HEK293 (cell line): ENCODE measurements around the gene CHID1.
A peak's percentile ranks its signal among the peaks of the same experiment; 100 is the strongest.

Source experiments
- CTCF ChIA-PET: fragments of 350-600 bp; formaldehyde crosslinking; extraction: SDS; loops from one replicate; lab custom pipeline; 2021; ENCODE audit warnings: antibody characterized with exemption; lab: Yijun Ruan, JAX
- POLR2A ChIA-PET: fragments of 300-600 bp; formaldehyde crosslinking; extraction: SDS; loops from one replicate; lab custom pipeline; 2020; ENCODE audit warnings: antibody characterized with exemption, inconsistent platforms; lab: Yijun Ruan, JAX
- H3K27ac ChIP-seq: fragments of 200-500 bp; sonication (Bioruptor generic); 2 replicates; pipeline ENCODE4 v1.5.1; 2014; ENCODE audit warnings: low read depth, low read length, control low read depth, inconsistent platforms; ENCODE audit errors: extremely low read depth
- H3K36me3 ChIP-seq, 2 experiments: fragments of 200-500 bp in 1 of 2; sonication (Bioruptor generic) in 1 of 2; 1 replicate in 1 of 2; 2 replicates in 1 of 2; pipeline ENCODE4 v1.5.1; 2014 to 2017; ENCODE audit warnings: inconsistent platforms in 2 of 2, low read length in 2 of 2; ENCODE audit not compliant: control insufficient read depth in 2 of 2, insufficient read depth in 1 of 2
- H3K4me1 ChIP-seq: fragments of 200-500 bp; sonication (Bioruptor generic); 2 replicates; pipeline ENCODE4 v1.5.1; 2014; ENCODE audit warnings: mild to moderate bottlenecking, low read length, inconsistent platforms; ENCODE audit not compliant: control insufficient read depth, insufficient read depth
- H3K4me3 ChIP-seq: 2 replicates; pipeline ENCODE4 v1.5.1; 2011; ENCODE audit warnings: low read depth, mild to moderate bottlenecking, control low read depth, low read length, moderate library complexity
- H3K9me3 ChIP-seq: fragments of 200-500 bp; sonication (Bioruptor generic); 2 replicates; pipeline ENCODE4 v1.5.1; 2014; ENCODE audit warnings: low read depth, low read length, inconsistent platforms; ENCODE audit not compliant: control insufficient read depth, insufficient read depth
- GFI1B ChIP-seq: fragments of 450-650 bp; formaldehyde crosslinking; IDR thresholded peaks from 2 replicates; pipeline ENCODE4 v1.5.1; 2016; ENCODE audit warnings: missing biosample characterization, missing genetic modification characterization
- GLIS1 ChIP-seq: fragments of 450-650 bp; formaldehyde crosslinking; IDR thresholded peaks from 2 replicates; pipeline ENCODE4 v1.5.1; 2016; ENCODE audit warnings: missing biosample characterization, missing genetic modification characterization
- ZIC2 ChIP-seq: fragments of 450-650 bp; formaldehyde crosslinking; IDR thresholded peaks from 2 replicates; pipeline ENCODE4 v1.5.1; 2016; ENCODE audit warnings: missing biosample characterization, missing genetic modification characterization
- ZNF341 ChIP-seq: fragments of 450-650 bp; formaldehyde crosslinking; IDR thresholded peaks from 2 replicates; pipeline ENCODE4; 2016; ENCODE audit warnings: low read depth, missing biosample characterization, missing genetic modification characterization
- ZNF600 ChIP-seq: fragments of 450-650 bp; formaldehyde crosslinking; IDR thresholded peaks from 2 replicates; pipeline ENCODE4 v1.5.1; 2016; ENCODE audit warnings: missing biosample characterization, missing genetic modification characterization
- ZNF654 ChIP-seq: fragments of 450-650 bp; formaldehyde crosslinking; IDR thresholded peaks from 2 replicates; pipeline ENCODE4 v1.5.1; 2016; ENCODE audit warnings: low read depth, missing biosample characterization, missing genetic modification characterization
- ZNF76 ChIP-seq: fragments of 450-650 bp; formaldehyde crosslinking; IDR thresholded peaks from 2 replicates; pipeline ENCODE4; 2016; ENCODE audit warnings: low read depth, missing biosample characterization, missing genetic modification characterization, borderline replicate concordance
- TF ChIP-seq, protein P1 (sequence below): fragments of 450-650 bp; formaldehyde crosslinking; IDR thresholded peaks from 2 replicates; pipeline ENCODE4 v1.5.1; 2016; ENCODE audit warnings: missing biosample characterization, missing genetic modification characterization
- TF ChIP-seq, protein P2 (sequence below): fragments of 450-650 bp; formaldehyde crosslinking; IDR thresholded peaks from 2 replicates; pipeline ENCODE4 v1.5.1; 2016; ENCODE audit warnings: missing biosample characterization, missing genetic modification characterization
- TF ChIP-seq, protein P3 (sequence below): fragments of 450-650 bp; formaldehyde crosslinking; IDR thresholded peaks from 2 replicates; pipeline ENCODE4 v1.5.1; 2017; ENCODE audit warnings: missing biosample characterization, mild to moderate bottlenecking, missing genetic modification characterization, moderate library complexity
- TF ChIP-seq, protein P4 (sequence below): fragments of 450-650 bp; formaldehyde crosslinking; conservative IDR thresholded peaks from 2 replicates; pipeline ENCODE4 v1.5.1; 2016; ENCODE audit warnings: low read depth, missing biosample characterization, missing genetic modification characterization

CHID1 gene

DNA sequence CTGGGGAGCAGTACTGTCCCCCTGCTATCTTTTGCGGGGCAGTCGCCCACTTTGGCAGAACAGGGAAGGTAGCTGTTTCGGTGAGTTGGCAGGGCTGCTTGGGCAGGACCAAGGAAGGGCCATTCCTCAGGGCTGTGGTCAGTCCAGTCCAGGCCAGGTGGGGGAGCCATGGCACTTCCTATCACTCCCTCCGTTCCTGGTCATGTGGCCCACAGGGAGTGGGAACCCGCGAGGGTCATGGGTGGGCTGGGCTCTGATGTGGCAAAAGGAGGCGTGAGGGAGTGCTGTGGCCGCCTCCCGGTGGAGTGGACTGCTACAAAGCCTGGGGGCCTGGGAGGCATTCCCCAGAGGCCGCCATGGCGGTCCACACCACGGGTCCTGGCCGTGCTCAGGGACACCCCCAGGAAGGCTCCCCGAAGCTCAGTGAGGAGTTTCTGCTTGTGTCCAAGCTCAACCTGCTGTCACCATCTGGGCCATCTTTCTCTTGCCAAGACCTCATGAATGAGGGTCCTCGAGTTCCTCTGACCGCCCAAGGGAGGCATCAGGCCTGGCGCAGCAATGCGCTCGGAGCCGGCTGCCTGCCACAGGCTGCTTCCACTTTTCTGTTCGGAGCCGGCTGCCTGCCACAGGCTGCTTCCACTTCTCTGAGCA, 11.9 kb downstream of the CHID1 start:
- ChIA-PET POLR2A (interaction anchor here (0.9 to 1.4 kb wide), 2 partner anchors 8 to 105 kb away, joined by 3 read pairs; no protein-coding TSS in a partner anchor), CTCF (interaction anchor here (0.7 to 1.4 kb wide), 6 partner anchors 11 to 153 kb away, joined by 3 to 7 read pairs (median 4); no protein-coding TSS in a partner anchor)
- H3K27ac ChIP-seq, result no peak overlapping the region
- no peaks in the 10 kb centered on the region for H3K9me3 ChIP-seq
- no peaks in the 10 kb centered on the region for H3K4me1 ChIP-seq
- H3K36me3 ChIP-seq, result peaks cover 0 to 63% of the 10 kb centered on the region in 2 experiments; a peak in 2 of 3 replicates
- TF ChIP-seq GFI1B (tag by site-specific recombination) (no peak), ZNF654 (0 out of 2 replicates have a peak, but pooled peaks have one; percentile 5)
- H3K4me3 ChIP-seq, result no peak overlapping the region

DNA sequence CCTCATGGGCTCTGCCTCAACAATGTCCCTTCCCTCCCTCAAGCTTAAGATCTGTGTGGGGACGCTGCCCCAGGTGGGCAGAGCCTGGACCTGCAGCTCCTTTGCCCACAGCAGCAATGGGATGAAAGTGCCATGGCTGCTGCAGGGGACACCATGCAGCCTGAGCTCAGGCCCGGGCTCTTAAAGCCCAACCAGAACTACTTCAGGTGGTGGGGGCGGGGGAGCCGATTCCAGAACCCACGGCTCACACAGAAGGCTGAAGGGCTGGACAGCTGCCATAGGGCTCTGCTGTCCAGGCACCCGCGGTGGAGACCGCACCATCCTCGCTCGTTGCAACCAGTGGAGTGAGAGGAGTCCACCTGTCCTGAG, 12.5 kb downstream of the CHID1 start:
- CTCF ChIA-PET, result interaction anchor here (0.5 to 1.4 kb wide), 9 partner anchors 12 to 1795 kb away, joined by 3 to 7 read pairs (median 3); no protein-coding TSS in a partner anchor
- H3K36me3 ChIP-seq, result peaks cover 0 to 58% of the 10 kb centered on the region in 2 experiments; a peak in 1 of 3 replicates
- no peaks in the 10 kb centered on the region for H3K4me1 ChIP-seq
- H3K27ac ChIP-seq, result no peak overlapping the region
- no peak overlapping the region for H3K4me3 ChIP-seq
- no peaks in the 10 kb centered on the region for H3K9me3 ChIP-seq
- POLR2A ChIA-PET, result interaction anchor here (0.9 to 1.4 kb wide), 2 partner anchors 8 to 105 kb away, joined by 3 read pairs; no protein-coding TSS in a partner anchor
- TF ChIP-seq, protein P1, sequence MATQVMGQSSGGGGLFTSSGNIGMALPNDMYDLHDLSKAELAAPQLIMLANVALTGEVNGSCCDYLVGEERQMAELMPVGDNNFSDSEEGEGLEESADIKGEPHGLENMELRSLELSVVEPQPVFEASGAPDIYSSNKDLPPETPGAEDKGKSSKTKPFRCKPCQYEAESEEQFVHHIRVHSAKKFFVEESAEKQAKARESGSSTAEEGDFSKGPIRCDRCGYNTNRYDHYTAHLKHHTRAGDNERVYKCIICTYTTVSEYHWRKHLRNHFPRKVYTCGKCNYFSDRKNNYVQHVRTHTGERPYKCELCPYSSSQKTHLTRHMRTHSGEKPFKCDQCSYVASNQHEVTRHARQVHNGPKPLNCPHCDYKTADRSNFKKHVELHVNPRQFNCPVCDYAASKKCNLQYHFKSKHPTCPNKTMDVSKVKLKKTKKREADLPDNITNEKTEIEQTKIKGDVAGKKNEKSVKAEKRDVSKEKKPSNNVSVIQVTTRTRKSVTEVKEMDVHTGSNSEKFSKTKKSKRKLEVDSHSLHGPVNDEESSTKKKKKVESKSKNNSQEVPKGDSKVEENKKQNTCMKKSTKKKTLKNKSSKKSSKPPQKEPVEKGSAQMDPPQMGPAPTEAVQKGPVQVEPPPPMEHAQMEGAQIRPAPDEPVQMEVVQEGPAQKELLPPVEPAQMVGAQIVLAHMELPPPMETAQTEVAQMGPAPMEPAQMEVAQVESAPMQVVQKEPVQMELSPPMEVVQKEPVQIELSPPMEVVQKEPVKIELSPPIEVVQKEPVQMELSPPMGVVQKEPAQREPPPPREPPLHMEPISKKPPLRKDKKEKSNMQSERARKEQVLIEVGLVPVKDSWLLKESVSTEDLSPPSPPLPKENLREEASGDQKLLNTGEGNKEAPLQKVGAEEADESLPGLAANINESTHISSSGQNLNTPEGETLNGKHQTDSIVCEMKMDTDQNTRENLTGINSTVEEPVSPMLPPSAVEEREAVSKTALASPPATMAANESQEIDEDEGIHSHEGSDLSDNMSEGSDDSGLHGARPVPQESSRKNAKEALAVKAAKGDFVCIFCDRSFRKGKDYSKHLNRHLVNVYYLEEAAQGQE, result peak; percentile 73; the same call in 1 of the 2 replicates
- TF ChIP-seq, protein P2, sequence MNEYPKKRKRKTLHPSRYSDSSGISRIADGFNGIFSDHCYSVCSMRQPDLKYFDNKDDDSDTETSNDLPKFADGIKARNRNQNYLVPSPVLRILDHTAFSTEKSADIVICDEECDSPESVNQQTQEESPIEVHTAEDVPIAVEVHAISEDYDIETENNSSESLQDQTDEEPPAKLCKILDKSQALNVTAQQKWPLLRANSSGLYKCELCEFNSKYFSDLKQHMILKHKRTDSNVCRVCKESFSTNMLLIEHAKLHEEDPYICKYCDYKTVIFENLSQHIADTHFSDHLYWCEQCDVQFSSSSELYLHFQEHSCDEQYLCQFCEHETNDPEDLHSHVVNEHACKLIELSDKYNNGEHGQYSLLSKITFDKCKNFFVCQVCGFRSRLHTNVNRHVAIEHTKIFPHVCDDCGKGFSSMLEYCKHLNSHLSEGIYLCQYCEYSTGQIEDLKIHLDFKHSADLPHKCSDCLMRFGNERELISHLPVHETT (tag by site-specific recombination), result no peak
- TF ChIP-seq, protein P3, sequence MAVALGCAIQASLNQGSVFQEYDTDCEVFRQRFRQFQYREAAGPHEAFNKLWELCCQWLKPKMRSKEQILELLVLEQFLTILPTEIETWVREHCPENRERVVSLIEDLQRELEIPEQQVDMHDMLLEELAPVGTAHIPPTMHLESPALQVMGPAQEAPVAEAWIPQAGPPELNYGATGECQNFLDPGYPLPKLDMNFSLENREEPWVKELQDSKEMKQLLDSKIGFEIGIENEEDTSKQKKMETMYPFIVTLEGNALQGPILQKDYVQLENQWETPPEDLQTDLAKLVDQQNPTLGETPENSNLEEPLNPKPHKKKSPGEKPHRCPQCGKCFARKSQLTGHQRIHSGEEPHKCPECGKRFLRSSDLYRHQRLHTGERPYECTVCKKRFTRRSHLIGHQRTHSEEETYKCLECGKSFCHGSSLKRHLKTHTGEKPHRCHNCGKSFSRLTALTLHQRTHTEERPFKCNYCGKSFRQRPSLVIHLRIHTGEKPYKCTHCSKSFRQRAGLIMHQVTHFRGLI (tag by site-specific recombination), result peak; percentile 94
- TF ChIP-seq ZNF600 (tag by site-specific recombination), result peak; percentile 49; the same call in 1 of the 2 replicates

DNA sequence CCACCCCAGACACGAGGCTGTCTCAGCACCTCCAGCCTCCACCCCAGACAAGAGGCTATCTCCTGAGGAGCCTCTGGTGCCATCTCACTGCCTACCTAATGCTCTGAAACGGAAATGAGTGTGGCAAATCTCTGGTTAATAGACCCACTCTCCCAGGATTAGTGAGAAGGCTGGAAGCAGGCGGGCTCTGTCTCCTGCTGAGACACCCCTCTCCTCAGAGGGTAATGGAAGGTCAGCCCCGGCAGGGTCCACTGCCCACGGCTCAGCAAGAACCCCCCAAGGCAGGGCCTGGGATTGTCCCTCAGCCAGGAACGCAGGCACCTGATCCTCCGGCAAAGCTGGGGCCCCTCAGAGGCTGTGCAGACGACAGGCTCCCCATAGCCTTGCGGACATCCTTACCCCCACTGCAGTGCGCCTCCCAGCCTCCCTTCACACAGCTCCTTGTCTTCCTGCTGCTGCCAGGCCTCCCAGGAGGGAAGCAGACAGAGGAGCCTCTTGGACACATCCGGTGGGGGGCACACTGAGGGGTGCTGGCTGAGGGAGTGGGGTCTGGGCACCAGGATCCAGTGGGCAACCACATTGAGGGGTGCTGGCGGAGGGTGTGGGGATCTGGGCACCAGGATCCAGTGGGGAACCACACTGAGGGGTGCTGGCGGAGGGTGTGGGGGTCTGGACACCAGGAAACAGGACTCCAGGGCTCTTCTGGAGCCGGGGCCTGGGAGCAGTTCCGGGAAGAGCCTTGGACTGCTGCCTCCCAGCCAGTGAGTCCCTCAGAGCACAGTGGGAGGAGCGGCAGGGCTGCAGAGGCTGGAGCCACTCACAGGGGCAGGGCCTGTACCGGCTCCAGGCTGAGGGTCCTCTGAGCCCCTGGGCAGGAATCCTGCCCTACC, 13.1 kb downstream of the CHID1 start:
- Histone ChIP-seq H3K4me1 (no peaks in the 10 kb centered on the region), H3K9me3 (no peaks in the 10 kb centered on the region), H3K36me3 (peaks cover 0 to 55% of the 10 kb centered on the region in 2 experiments; a peak in 1 of 3 replicates), H3K4me3 (no peak overlapping the region), H3K27ac (no peak overlapping the region)
- ChIA-PET CTCF (interaction anchor here (0.5 to 1.4 kb wide), 8 partner anchors 13 to 1796 kb away, joined by 3 to 7 read pairs (median 3); no protein-coding TSS in a partner anchor), POLR2A (interaction anchor here (0.9 to 1.4 kb wide), 2 partner anchors 9 to 106 kb away, joined by 3 read pairs; no protein-coding TSS in a partner anchor)
- TF ChIP-seq ZNF341 (tag by site-specific recombination) (peak; percentile 68), ZNF76 (tag by site-specific recombination) (no peak), ZIC2 (tag by site-specific recombination) (peak; percentile 38), GLIS1 (peak; percentile 47; the same call in 1 of the 2 replicates)
- TF ChIP-seq, protein P2 (tag by site-specific recombination), result no peak
- TF ChIP-seq, protein P4, sequence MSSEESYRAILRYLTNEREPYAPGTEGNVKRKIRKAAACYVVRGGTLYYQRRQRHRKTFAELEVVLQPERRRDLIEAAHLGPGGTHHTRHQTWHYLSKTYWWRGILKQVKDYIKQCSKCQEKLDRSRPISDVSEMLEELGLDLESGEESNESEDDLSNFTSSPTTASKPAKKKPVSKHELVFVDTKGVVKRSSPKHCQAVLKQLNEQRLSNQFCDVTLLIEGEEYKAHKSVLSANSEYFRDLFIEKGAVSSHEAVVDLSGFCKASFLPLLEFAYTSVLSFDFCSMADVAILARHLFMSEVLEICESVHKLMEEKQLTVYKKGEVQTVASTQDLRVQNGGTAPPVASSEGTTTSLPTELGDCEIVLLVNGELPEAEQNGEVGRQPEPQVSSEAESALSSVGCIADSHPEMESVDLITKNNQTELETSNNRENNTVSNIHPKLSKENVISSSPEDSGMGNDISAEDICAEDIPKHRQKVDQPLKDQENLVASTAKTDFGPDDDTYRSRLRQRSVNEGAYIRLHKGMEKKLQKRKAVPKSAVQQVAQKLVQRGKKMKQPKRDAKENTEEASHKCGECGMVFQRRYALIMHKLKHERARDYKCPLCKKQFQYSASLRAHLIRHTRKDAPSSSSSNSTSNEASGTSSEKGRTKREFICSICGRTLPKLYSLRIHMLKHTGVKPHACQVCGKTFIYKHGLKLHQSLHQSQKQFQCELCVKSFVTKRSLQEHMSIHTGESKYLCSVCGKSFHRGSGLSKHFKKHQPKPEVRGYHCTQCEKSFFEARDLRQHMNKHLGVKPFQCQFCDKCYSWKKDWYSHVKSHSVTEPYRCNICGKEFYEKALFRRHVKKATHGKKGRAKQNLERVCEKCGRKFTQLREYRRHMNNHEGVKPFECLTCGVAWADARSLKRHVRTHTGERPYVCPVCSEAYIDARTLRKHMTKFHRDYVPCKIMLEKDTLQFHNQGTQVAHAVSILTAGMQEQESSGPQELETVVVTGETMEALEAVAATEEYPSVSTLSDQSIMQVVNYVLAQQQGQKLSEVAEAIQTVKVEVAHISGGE (tag by site-specific recombination), result no peak
